Breast epithelium (tissue), 3 donors: Measurements from ENCODE around the gene HOPX.

Experiments
- POLR2A ChIP-seq: fragments of 450-650 bp; IDR thresholded peaks from one replicate; pipeline ENCODE4 v1.6.1; 2016; ENCODE audit warnings: antibody characterized with exemption, mild to moderate bottlenecking, moderate library complexity
- POLR2AphosphoS5 ChIP-seq, 3 donors: sonication (generic); formaldehyde crosslinking; IDR thresholded peaks; one replicate each; pipeline ENCODE4 v1.6.1; 2017; ENCODE audit warnings: antibody characterized with exemption in 3 of 3
- TF ChIP-seq, protein P1 (sequence below), 3 donors: fragments of 450-650 bp; IDR thresholded peaks; one replicate each; pipeline ENCODE4 v1.5.1; 2016 to 2017; ENCODE audit warnings: antibody characterized with exemption in 3 of 3, mild to moderate bottlenecking in 3 of 3, moderate library complexity in 3 of 3

- TF ChIP-seq, protein P1, sequence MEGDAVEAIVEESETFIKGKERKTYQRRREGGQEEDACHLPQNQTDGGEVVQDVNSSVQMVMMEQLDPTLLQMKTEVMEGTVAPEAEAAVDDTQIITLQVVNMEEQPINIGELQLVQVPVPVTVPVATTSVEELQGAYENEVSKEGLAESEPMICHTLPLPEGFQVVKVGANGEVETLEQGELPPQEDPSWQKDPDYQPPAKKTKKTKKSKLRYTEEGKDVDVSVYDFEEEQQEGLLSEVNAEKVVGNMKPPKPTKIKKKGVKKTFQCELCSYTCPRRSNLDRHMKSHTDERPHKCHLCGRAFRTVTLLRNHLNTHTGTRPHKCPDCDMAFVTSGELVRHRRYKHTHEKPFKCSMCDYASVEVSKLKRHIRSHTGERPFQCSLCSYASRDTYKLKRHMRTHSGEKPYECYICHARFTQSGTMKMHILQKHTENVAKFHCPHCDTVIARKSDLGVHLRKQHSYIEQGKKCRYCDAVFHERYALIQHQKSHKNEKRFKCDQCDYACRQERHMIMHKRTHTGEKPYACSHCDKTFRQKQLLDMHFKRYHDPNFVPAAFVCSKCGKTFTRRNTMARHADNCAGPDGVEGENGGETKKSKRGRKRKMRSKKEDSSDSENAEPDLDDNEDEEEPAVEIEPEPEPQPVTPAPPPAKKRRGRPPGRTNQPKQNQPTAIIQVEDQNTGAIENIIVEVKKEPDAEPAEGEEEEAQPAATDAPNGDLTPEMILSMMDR (IDR thresholded peaks at IDR 0.05) = no peak
- TF ChIP-seq POLR2AphosphoS5 (IDR thresholded peaks at IDR 0.05) (no peak), POLR2A (no peak)
These were observed 12.8 kb downstream of the HOPX start for GRCh38 chr4:56668267-56668666.
